Fibroblast of mammary gland (primary cell): Measurements from ENCODE around the gene RYR3.

ENCODE experiments used
- DNase-seq: peaks from one replicate; pipeline ENCODE4 v3.0.0-alpha.2; 2010; ENCODE audit warnings: low read depth
- H3K4me3 ChIP-seq: 2 replicates; pipeline ENCODE4 v1.5.1; 2011; ENCODE audit warnings: low read depth, mild to moderate bottlenecking, low read length, moderate library complexity; ENCODE audit not compliant: control insufficient read depth
- CTCF ChIP-seq: conservative IDR thresholded peaks from 2 replicates; pipeline ENCODE4 v1.5.1; 2011; ENCODE audit warnings: low read depth, low read length, inconsistent platforms; ENCODE audit not compliant: control insufficient read depth, insufficient read depth

Gene RYR3

DNA sequence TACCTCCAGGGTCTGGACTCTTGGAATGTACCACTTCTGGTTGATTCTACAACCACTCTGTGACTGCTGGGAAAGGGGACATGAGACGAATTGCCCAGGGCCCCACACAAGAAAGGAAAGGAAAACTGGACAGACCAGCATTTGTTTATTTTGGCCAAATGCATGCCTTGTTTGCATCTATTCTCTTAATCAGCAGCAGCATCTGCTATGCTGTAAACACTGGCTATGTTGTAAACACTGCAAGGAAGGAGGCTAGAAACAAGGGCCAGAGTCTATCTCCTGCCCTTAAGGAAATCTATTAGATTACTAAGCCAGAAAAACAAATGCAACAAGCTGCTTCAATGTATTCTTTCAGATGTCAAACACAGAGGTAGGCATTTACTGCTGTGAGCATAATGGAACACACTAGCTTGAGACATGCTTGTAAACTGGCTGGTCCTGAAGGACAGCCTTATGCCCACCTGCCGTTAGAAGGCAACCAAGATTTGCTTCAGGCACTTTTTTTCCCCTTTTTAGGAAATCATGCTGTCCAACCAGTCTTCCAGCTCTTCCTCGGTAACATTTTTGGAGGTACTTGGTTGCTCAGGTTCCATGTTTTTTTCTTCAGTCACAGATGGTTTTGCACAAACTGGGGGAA lies 555.5 kb downstream of the RYR3 start:
- no peak for DNase-seq
- no peak overlapping the region for H3K4me3 ChIP-seq
- TF ChIP-seq CTCF: no peak

DNA sequence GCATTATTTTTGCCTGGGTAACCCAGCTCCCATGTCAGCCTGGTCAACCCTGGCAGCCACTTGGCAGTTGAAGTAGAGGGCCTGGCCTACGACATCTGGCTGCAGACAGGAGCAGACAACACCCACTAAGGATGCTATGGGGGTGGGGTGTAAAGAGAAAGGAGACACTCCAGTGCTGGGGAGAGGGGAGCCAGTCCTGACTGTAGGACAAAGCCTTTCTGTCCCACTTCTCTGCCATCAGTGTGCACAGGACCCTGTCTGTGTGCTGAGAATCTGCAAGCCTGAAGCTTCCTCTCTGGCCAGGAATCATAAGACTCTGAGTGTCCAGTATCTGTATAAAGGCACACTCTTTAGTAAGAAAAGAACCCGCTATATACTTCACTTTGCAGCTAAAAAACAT lies 561.2 kb downstream of the RYR3 start:
- TF ChIP-seq CTCF: no peak
- DNase-seq: no peak
- no peak overlapping the region for H3K4me3 ChIP-seq

GRCh38 chr15:33872416-33873106 lies 561.8 kb downstream of the RYR3 start:
- TF ChIP-seq CTCF: no peak
- H3K4me3 ChIP-seq: no peak overlapping the region
- DNase-seq: no peak

- no peak for TF ChIP-seq CTCF
- no peak for DNase-seq
- no peak overlapping the region for H3K4me3 ChIP-seq
These were observed 563.4 kb downstream of the RYR3 start for GRCh38 chr15:33874156-33874555.

DNA sequence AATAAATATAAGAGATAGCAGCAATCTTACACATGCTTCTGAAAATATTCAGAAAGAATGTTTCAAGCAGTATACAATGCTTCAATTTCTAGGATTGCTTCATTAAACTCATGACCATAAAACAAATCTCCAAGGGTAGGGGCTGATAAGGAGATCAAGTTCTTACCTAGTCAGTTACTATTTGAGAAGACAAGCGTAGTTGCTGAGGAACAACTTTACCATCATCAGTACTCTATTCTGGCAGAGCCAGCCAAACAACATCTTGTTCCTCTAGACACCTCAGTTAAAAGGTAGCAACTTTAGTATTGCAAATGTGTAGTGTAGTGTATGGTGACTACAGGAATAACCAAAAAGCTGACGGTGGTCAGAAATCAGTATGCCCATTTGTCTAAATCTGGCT lies 572.2 kb downstream of the RYR3 start:
- no peak overlapping the region for H3K4me3 ChIP-seq
- DNase-seq: no peak
- TF ChIP-seq CTCF: no peak

- no peak for DNase-seq
- TF ChIP-seq CTCF: no peak
- H3K4me3 ChIP-seq: no peak overlapping the region
These were observed 577.4 kb downstream of the RYR3 start for GRCh38 chr15:33888176-33888575.

DNA sequence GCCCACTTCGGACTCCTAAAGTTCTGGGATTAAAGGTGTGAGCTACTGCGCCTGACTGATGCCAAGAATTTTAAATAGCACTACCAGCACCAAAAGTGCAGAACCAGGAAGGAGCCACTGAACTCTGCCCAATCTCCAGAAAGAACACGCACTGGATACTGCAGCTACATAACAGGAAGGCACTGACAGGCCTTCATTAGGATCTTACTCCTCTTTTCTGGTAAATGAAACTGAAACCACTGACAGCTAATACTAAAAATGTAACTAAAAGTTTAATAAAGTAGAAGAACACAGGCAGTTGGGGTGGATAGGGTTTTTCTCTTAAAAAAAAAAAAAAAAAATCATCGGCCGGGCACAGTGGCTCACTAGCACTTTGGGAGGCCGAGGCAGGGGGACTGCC lies 583.4 kb downstream of the RYR3 start:
- no peak overlapping the region for H3K4me3 ChIP-seq
- no peak for DNase-seq
- no peak for TF ChIP-seq CTCF
